ENCODE results near the gene BCL2L14.

The BCL2L14 gene

DNA sequence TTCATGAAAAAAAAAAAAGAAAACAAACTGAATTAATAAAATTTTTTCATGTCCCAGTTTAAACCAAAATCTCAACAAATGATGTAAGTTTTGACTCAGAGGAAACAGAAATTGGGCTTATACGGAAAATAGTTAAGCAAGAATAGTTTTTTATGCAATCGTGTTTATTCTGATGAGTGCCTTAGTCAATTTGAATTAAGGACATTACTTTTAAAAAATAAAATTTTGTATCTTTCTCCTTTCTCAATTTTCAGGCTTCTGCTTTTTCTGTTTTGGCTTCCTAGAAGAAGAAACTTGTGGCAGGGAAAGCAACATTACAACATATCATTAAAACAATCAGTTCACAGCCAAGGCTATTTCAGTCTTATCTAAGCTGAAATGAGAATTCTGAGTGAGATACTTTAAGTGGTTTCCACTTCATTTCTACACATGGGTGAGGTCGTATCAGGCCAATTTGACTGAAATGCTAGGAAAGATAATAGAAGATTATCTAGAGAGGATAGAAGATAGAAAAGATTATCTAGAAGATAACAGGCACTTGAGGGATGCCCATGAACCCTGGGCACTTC, 52.4 kb downstream of the BCL2L14 start:
- TF ChIP-seq, protein P1, sequence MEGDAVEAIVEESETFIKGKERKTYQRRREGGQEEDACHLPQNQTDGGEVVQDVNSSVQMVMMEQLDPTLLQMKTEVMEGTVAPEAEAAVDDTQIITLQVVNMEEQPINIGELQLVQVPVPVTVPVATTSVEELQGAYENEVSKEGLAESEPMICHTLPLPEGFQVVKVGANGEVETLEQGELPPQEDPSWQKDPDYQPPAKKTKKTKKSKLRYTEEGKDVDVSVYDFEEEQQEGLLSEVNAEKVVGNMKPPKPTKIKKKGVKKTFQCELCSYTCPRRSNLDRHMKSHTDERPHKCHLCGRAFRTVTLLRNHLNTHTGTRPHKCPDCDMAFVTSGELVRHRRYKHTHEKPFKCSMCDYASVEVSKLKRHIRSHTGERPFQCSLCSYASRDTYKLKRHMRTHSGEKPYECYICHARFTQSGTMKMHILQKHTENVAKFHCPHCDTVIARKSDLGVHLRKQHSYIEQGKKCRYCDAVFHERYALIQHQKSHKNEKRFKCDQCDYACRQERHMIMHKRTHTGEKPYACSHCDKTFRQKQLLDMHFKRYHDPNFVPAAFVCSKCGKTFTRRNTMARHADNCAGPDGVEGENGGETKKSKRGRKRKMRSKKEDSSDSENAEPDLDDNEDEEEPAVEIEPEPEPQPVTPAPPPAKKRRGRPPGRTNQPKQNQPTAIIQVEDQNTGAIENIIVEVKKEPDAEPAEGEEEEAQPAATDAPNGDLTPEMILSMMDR (IDR thresholded peaks at IDR 0.05; ENCODE audit: low read depth, low read length), result no peak
- TF ChIP-seq MYC (IDR thresholded peaks at IDR 0.05; ENCODE audit: low read depth, low read length) (no peak), POLR2A (IDR thresholded peaks at IDR 0.05; ENCODE audit: extremely low read depth, insufficient read length) (no peak)
- TF ChIP-seq, protein P2, sequence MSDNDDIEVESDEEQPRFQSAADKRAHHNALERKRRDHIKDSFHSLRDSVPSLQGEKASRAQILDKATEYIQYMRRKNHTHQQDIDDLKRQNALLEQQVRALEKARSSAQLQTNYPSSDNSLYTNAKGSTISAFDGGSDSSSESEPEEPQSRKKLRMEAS (IDR thresholded peaks at IDR 0.05; ENCODE audit: low read depth, low read length), result no peak
- no peak overlapping the region for H3K4me3 ChIP-seq (ENCODE audit: low read depth, low read length)
- no peak for DNase-seq (ENCODE audit: low read depth)

DNA sequence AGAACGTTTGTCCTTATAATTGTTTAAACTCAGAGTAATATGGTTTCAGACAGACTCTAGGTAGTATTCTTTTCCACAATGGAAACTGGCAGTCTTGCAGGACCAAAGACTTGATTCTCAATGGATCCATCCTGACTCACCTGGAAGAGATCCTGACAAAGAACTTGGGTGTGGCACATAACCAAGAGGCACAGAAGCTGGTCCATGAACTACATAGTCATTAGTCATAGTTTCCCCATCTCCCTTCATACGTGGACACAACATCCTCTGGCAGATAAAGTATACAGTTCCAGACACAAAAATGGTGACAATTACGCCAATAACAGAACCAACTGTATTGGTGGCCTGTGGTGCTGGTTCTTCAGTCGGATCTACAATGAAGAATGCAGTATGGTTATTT, 55.8 kb downstream of the BCL2L14 start:
- no peak for DNase-seq (ENCODE audit: low read depth)
- TF ChIP-seq, protein P2 (IDR thresholded peaks at IDR 0.05; ENCODE audit: low read depth, low read length), result no peak
- TF ChIP-seq, protein P1 (IDR thresholded peaks at IDR 0.05; ENCODE audit: low read depth, low read length), result no peak
- TF ChIP-seq MYC (IDR thresholded peaks at IDR 0.05; ENCODE audit: low read depth, low read length) (no peak), POLR2A (IDR thresholded peaks at IDR 0.05; ENCODE audit: extremely low read depth, insufficient read length) (no peak)

DNA sequence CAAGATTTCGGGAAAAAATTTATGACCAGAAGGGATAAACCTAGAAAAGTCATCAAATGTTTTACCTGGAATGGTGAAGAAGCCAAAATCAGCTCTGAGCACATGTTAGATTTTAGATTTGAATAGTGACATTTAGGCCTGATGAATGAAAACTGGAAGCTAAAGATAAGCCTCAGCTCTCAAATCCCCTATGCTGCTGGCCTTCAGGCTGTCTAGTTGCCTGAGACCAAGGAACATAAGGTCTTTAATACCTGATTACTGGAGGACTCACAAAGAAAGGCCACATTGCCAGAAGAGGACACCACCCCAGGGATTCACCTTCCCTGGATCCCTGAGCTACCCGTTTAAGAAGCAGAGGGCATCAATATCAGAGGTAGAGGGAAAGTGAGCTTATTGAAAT, 56.6 kb downstream of the BCL2L14 start:
- no peak overlapping the region for H3K4me3 ChIP-seq (ENCODE audit: low read depth, low read length)
- TF ChIP-seq, protein P2 (IDR thresholded peaks at IDR 0.05; ENCODE audit: low read depth, low read length), result no peak
- TF ChIP-seq MYC (IDR thresholded peaks at IDR 0.05; ENCODE audit: low read depth, low read length) (no peak), POLR2A (IDR thresholded peaks at IDR 0.05; ENCODE audit: extremely low read depth, insufficient read length) (no peak)
- TF ChIP-seq, protein P1 (IDR thresholded peaks at IDR 0.05; ENCODE audit: low read depth, low read length), result no peak
- no peak for DNase-seq (ENCODE audit: low read depth)

More for the DNA sequence above, 55.8 kb downstream of the BCL2L14 start:
- no peak overlapping the region for H3K4me3 ChIP-seq (ENCODE audit: low read depth, low read length)

DNA sequence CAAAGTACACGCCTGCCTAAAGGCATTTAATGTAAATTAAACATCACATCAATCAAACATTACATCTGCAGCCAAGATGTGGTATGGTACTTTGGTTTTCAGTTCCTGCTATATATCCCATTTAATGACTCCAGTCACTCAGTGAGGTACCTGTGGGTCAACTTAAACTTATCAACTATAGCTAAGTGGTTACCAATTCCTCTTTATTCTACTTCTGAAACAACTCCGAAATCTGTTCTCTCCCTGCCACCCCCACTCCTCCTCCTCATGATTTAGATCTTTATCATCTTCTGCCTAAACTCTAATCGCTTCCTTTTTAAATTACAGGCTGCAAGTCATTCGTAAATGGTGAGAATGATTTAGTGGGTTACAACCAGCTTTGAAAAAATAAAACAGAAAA, 57.9 kb downstream of the BCL2L14 start:
- TF ChIP-seq, protein P1 (IDR thresholded peaks at IDR 0.05; ENCODE audit: low read depth, low read length), result no peak
- no peak for TF ChIP-seq POLR2A (IDR thresholded peaks at IDR 0.05; ENCODE audit: extremely low read depth, insufficient read length)
- no peak for TF ChIP-seq MYC (IDR thresholded peaks at IDR 0.05; ENCODE audit: low read depth, low read length)
- TF ChIP-seq, protein P2 (IDR thresholded peaks at IDR 0.05; ENCODE audit: low read depth, low read length), result no peak
- DNase-seq (ENCODE audit: low read depth), result no peak
- H3K4me3 ChIP-seq (ENCODE audit: low read depth, low read length), result no peak overlapping the region

DNA sequence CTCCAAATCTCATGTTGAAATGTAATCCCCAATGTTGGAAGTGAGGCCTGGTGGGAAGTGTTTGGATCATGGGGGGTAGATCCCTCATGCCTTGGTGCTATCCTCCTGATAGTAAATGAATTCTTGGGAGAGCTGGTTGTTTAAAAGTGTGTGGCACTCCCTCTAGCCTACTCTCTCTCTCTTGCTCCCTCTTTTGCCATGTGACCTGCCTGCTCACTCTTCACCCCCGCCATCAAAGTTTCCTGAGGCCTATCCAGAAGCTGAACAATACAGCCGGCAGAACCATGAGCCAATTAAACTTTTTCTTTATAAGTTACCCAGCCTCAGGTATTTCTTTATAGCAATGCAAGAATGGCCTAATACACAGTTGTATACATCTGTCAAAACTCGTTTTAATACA, 62.5 kb downstream of the BCL2L14 start:
- TF ChIP-seq MYC (IDR thresholded peaks at IDR 0.05; ENCODE audit: low read depth, low read length) (no peak), POLR2A (IDR thresholded peaks at IDR 0.05; ENCODE audit: extremely low read depth, insufficient read length) (no peak)
- TF ChIP-seq, protein P2 (IDR thresholded peaks at IDR 0.05; ENCODE audit: low read depth, low read length), result no peak
- TF ChIP-seq, protein P1 (IDR thresholded peaks at IDR 0.05; ENCODE audit: low read depth, low read length), result no peak
- no peak for DNase-seq (ENCODE audit: low read depth)
- no peak overlapping the region for H3K4me3 ChIP-seq (ENCODE audit: low read depth, low read length)

All from NB4 (cell line).